Epidermal melanocyte (primary cell): Measurements from ENCODE around the gene ANKS1B.
"Not testable (repeated sequence)": the region's sequence is repeated elsewhere in the genome, so short reads cannot be mapped to it uniquely, and the experiment has no call there.

Experiments used
- DNase-seq: peaks from one replicate; pipeline ENCODE4 v3.0.0; 2011; ENCODE audit warnings: low spot score; ENCODE audit not compliant: insufficient read length

ANKS1B gene

DNA sequence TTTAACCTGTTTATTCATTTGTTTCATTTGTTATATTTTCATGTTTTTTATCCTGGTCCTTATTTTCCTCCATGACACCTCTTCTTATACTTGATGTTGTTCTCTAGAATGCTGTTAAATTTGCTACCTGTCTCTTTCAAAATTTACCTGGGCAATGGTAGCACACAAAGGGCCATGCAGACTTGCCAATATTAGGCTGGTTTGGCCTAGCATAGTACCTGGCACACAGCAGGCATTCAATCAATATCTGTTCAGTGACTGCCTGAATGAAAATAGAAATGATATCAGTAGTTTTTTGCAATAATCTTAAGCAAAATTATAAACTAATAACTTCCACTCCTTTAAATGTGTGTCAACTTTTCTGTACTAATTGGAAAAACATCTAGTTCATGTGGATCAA is 1014.5 kb downstream of the ANKS1B start:
- DNase-seq = no peak

DNA sequence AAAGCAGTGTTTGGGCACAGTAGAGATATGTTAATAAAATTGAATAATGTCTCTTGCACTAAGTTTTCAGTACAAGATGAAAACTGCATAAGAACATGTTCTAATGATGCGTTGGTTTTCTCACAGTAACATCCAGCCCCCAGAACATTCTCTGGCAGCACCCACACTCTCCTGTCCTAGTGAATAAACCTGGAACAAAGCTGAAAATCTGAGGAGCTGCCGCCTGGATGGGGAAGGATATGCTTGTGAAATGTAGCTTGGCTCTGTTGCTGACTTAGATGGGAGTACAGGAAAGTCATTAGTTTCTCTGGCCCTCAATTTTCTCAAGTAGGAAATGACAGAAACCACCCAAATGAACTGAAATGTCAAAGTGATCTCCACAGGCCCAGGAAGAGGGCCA is 1015.8 kb downstream of the ANKS1B start:
- DNase-seq = no peak

DNA sequence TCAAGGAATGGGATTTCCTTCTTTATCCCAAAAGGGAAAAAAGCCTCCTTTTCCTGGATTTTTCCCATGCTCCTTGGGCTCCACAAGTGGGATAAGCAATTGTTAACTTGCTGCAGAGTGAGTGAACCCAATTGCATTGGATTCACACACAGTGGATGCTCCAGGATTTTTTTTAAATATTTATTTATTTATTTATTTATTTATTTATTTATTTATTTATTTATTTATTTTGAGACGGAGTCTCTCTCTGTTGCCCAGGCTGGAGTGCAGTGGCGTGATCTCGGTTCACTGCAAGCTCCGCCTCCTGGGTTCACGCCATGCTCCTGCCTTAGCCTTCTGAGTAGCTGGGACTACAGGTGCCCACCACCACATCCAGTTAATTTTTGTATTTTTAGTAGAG is 1027.6 kb downstream of the ANKS1B start:
- not testable (repeated sequence) for DNase-seq

DNA sequence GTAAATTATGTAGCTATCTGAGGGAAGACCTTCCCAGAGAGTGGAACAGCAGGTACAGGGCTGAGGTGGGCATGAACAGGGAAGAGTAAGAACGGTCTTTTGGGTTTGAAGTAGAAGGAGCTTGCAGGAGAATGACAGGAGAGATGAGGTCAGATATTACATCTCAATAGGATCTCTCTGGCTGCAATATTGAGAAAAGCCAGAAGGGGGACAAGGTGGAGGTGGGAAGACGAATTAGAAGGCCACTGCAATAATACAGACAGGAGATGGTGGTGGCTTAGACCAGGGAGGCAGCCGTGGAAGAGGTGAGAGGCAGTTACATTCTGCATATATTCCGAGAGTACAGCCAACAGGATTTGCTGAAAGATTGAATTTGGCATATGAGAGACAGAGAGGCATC is 1029.5 kb downstream of the ANKS1B start:
- DNase-seq = no peak

DNA sequence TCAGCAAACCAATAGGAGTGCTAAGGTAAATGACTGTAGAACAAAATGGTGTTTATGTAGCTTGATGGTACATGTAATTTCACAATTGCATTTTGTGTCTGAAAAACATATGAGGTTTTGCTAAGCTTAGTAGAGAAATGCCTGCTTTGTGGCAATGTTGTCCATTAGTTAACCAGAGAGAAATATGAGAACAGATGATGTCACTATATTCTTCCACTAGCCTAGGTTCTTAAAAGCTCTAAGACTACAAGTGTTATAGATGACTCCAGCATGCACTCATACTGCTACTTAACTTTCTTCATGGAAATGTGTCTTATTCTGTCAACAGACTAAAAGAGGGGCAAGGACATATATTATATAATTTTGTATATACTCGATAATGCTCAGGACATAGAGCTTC is 1030.2 kb downstream of the ANKS1B start:
- no peak for DNase-seq

GRCh38 chr12:98951406-98951805 is 1033.3 kb downstream of the ANKS1B start:
- no peak for DNase-seq

- no peak for DNase-seq
Observed at GRCh38 chr12:98948343-98948949, 1036.3 kb downstream of the ANKS1B start.

DNA sequence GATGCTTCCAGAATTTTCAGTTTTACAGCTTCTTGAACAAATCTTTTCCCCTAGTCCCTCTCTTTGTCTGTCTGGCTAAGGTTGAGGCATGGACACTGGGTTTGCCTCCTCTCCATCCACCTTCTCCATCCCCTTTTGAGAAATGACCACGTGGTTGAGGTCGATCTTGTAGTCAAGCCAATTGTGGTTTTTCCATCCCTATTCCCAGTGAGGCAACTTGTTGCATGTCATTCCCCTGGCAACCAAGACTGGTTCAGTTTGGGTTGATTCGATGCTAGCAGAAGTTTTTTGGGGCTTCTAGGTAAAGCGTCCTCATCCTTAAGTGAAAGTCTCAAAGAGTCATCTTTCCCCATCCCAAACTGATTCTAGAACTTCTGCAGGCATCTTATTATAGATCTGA is 1038.9 kb downstream of the ANKS1B start:
- no peak for DNase-seq

DNA sequence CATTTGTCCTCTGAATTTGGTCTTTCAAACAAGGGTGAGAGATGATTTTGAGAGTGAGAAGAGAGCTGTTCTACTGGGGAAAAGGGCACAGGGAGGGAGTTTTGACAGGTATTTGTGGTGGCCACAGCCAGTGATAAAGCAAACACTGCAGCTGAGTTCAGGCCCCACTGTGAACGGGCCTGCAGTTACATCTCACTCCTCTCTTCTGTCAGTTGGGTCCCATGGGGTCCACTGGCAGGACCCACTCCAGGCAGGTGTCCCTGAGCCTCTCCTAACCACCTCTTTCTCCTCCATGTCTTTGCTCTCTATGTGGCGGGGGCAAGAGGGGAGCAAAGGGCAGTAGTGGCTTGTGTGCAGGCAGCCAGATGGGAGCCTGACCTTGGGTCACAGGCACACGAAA is 1044.8 kb downstream of the ANKS1B start:
- DNase-seq = no peak

GRCh38 chr12:98939350-98939749 is 1045.4 kb downstream of the ANKS1B start:
- peak; percentile 36 for DNase-seq

DNA sequence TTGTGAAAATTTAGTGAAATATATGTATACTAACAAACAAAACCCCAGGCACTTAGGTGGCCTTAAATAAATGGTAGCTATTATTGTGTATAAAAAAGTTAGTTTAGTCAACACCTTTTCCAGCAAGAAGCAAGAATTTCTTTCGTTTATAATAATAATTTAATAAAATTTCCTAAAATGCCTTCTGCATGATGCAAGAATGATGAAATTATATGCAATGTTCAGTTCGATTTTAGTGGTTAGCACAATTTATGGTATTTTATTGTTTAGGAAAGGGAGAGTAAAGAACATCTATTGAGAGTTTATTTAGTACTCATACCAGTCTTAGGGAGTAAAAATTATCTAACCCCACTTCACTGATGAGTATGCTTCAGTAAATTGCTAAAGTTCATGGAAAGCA is 1048.9 kb downstream of the ANKS1B start:
- DNase-seq = no peak

DNA sequence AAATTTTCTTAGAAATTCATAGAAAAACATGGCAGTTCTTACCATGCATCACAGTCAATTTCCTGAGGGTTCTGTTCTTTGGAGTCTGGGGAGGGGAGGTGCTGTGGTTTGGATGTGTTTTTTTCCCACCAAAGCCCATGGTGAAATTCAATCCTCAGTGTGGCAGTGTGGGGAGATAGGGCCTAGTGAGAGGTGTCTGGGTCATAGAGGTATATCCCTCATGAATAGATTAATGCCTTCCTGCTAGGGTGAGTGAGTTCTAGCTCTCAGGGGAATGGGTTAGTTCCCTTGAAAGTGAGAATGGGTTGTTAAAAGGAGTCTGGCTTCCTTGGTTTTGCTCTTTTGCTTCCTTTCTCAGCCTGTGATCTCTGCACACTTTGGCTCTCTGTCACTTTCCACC is 1061.9 kb downstream of the ANKS1B start:
- DNase-seq = no peak

- DNase-seq = no peak
Observed at GRCh38 chr12:98918176-98918863, 1066.4 kb downstream of the ANKS1B start.

DNA sequence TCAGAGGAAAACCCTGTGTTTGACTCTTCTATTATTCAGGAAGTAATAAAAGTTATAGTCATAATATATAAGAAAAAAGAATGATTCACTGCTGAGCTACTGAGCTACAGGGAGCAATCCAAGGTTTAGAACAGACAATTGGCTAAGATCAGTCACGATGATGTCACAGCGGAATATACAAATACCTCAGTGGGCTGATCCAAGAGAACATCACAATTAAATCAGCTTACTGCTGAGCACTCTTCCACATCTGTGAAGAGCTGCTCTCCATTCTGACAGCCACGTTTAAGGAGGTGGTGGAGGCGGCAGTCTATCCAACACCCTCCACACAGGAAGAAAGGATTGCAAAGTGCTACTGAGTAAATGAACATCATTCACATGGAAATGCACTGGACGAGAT is 1068.6 kb downstream of the ANKS1B start:
- no peak for DNase-seq

DNA sequence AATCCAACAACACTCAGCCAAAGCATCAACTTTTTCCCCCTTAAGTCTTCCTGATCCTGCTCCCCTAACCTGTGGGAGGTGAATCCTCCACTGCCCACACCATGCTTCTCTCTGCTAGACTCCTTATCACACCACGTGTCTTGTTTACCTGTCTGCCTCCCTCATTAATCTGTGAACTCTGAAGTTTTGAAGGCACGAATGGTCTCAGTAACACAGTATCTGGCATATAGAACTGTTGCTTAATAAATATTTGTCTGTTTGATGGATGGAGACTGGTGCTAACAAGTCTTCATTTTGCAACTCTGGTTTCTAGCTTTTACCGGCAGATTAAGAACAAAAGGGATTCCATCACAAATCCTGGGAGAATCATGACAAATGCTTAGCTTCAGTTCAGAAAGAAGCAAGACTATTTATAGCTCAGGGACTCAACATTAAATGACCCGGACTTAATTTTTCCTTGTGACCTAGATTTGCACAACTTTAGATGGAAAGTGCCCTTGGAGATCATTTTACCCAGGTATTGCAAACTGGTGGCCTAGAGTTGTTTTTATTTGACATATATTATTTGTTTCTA is 1072.2 kb downstream of the ANKS1B start:
- DNase-seq = no peak

GRCh38 chr12:98911396-98911795 is 1073.3 kb downstream of the ANKS1B start:
- no peak for DNase-seq

DNA sequence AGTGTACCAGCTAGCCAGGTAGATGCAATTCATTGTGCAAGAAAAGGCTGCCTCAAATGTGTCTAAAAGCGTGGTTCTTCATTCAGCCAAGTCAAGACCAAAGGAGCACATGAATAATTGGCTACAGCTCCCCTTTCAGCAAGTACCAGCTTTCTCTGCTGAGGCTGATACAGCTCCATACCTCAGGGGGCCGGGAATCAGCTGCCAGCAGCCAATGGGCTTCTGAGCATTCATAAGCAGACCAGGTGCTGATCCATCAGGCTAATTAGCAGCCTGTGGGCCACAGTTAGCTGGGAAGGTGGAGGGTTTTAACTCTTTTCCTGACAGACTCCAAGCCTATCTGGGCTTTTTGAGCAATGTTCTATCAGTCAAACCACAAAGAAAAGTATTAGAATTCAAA is 1075.0 kb downstream of the ANKS1B start:
- no peak for DNase-seq

GRCh38 chr12:98908866-98909265 is 1075.9 kb downstream of the ANKS1B start:
- DNase-seq = no peak

DNA sequence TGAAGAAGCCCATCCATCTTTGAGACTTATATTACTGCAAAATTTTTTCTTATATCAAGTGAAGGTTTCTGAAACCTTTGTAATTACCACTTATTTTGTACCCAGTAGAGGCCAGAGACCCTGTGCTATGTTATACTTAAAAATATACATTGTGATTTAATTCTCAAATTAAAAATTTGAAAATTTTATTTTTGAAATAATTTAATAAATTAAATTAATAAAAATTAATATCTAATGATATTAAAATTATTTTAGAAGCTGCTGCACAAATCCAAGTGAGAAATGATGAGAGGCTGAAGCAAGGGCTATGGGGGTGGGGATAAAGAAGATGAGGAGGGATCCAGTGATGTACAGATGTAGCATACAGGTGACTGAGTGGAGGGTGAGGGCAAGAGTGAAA is 1080.9 kb downstream of the ANKS1B start:
- DNase-seq = no peak

DNA sequence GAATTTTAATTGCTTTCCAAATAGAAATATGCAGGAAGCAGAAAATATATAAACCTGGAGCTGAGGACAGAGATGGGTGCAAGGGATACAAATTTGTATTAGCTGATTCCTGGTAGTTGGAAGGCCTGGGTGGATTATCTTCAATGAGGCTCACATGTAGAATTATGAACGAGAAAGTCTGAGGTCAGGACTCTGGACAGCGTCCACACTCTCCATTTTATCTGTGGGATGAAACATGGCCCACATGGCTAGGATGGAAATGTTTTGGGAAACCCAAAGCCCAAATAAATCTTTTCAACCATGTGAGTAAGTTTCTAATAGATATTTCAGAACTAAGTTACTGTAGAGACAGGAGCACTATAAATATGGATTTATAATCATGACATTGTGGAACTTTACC is 1083.5 kb downstream of the ANKS1B start:
- no peak for DNase-seq

GRCh38 chr12:98896938-98897337 is 1087.8 kb downstream of the ANKS1B start:
- no peak for DNase-seq

- no peak for DNase-seq
Observed at GRCh38 chr12:98895086-98895651, 1089.6 kb downstream of the ANKS1B start.
